Regular cardiac myocyte (primary cell): Measurements from ENCODE around the gene ZNF516. TPM values are rescaled to one million over a fixed set of nuclear protein-coding genes. Genes with fewer than 3 reads are reported as not detected.

Experiments
- total RNA-seq: library from RNA; depleted of rRNA; stranded (reverse); fragments of >200 nt; gene quantifications from 2 replicates; pipeline ENCODE4 v1.2.3, GENCODE V29; 2014

Gene ZNF516
- 12.7 and 16.3 TPM in 2 replicates for total RNA-seq

GRCh38 chr18:76495006-76495370 lies at the start of gene ZNF516:
Gene ZNF516, minus strand, starts transcription at chr18:76495242. Its CDS starts 52,188 bp downstream, at chr18:76443054.

